Suprapubic skin (tissue), 4 donors: Measurements from ENCODE around the gene PDZD8. TPM values are rescaled to one million over a fixed set of nuclear protein-coding genes. Genes with fewer than 3 reads are reported as not detected.

Experiments used
- DNase-seq, 2 donors: peaks; one replicate each; pipeline ENCODE4 v3.0.0-alpha.2; 2019; ENCODE audit warnings: low spot score in 2 of 2
- H3K27ac ChIP-seq: fragments of 200-600 bp; sonication (generic); one replicate; pipeline ENCODE4 v1.5.1; 2019
- H3K27me3 ChIP-seq: fragments of 200-600 bp; sonication (generic); one replicate; pipeline ENCODE4 v1.5.1; 2019
- H3K36me3 ChIP-seq: fragments of 200-600 bp; sonication (generic); one replicate; pipeline ENCODE4 v1.5.1; 2019
- H3K4me1 ChIP-seq: fragments of 200-600 bp; sonication (generic); one replicate; pipeline ENCODE4 v1.5.1; 2019
- H3K4me3 ChIP-seq: fragments of 200-600 bp; sonication (generic); one replicate; pipeline ENCODE4 v1.5.1; 2019; ENCODE audit warnings: mild to moderate bottlenecking
- H3K9me3 ChIP-seq: fragments of 200-600 bp; sonication (generic); one replicate; pipeline ENCODE4 v1.5.1; 2019
- EP300 ChIP-seq: sonication (generic); formaldehyde crosslinking; IDR thresholded peaks from one replicate; pipeline ENCODE4 v1.6.1; 2017; ENCODE audit warnings: antibody characterized with exemption
- POLR2A ChIP-seq, 2 donors: fragments of 450-650 bp; IDR thresholded peaks; one replicate each; pipeline ENCODE4 v1.6.1; 2017; ENCODE audit warnings: antibody characterized with exemption in 2 of 2, mild to moderate bottlenecking in 2 of 2, moderate library complexity in 2 of 2
- POLR2AphosphoS5 ChIP-seq, 3 donors: sonication (generic); formaldehyde crosslinking; IDR thresholded peaks; one replicate each; pipeline ENCODE4 v1.6.1; 2017; ENCODE audit warnings: antibody characterized with exemption in 3 of 3
- WGBS: methylation state at CpG from one replicate; pipeline ENCODE4 v1.1.5; 2018; 5-methylcytosine and 5-hydroxymethylcytosine counted together
- total RNA-seq, 4 donors: library from RNA; depleted of rRNA; stranded (reverse); fragments of >200 nt; gene quantifications; one replicate each; pipeline ENCODE4 v1.1.0, GENCODE V29; 2016
- TF ChIP-seq, protein P1 (sequence below), 2 donors: fragments of 200-600 bp in 1 of 2; fragments of 450-650 bp in 1 of 2; sonication (generic) in 1 of 2; IDR thresholded peaks; one replicate each; pipeline ENCODE4 v1.5.1; 2016 to 2019; ENCODE audit warnings: antibody characterized with exemption in 2 of 2, mild to moderate bottlenecking in 1 of 2, moderate library complexity in 1 of 2

The PDZD8 gene
- total RNA-seq, 4 donors from 2014 or later: 23.7 to 46.2 (median 36.4) TPM

- H3K4me1 ChIP-seq: peaks cover 23% of the 10 kb centered on the region
- no peaks in the 10 kb centered on the region for H3K9me3 ChIP-seq
- H3K27me3 ChIP-seq: no peaks in the 10 kb centered on the region
- no peak overlapping the region for H3K27ac ChIP-seq
- H3K4me3 ChIP-seq: no peak overlapping the region
- no peak for DNase-seq
- 80% methylated on average over 2 of the region's 2 CpGs for WGBS
- no peaks in the 10 kb centered on the region for H3K36me3 ChIP-seq
- TF ChIP-seq POLR2A (IDR thresholded peaks at IDR 0.05): no peak
- TF ChIP-seq POLR2AphosphoS5 (IDR thresholded peaks at IDR 0.05): no peak
- TF ChIP-seq, protein P1, sequence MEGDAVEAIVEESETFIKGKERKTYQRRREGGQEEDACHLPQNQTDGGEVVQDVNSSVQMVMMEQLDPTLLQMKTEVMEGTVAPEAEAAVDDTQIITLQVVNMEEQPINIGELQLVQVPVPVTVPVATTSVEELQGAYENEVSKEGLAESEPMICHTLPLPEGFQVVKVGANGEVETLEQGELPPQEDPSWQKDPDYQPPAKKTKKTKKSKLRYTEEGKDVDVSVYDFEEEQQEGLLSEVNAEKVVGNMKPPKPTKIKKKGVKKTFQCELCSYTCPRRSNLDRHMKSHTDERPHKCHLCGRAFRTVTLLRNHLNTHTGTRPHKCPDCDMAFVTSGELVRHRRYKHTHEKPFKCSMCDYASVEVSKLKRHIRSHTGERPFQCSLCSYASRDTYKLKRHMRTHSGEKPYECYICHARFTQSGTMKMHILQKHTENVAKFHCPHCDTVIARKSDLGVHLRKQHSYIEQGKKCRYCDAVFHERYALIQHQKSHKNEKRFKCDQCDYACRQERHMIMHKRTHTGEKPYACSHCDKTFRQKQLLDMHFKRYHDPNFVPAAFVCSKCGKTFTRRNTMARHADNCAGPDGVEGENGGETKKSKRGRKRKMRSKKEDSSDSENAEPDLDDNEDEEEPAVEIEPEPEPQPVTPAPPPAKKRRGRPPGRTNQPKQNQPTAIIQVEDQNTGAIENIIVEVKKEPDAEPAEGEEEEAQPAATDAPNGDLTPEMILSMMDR (IDR thresholded peaks at IDR 0.05): no peak
- no peak for TF ChIP-seq EP300
These were observed 12.2 kb downstream of the PDZD8 start for GRCh38 chr10:117363028-117363427.

DNA sequence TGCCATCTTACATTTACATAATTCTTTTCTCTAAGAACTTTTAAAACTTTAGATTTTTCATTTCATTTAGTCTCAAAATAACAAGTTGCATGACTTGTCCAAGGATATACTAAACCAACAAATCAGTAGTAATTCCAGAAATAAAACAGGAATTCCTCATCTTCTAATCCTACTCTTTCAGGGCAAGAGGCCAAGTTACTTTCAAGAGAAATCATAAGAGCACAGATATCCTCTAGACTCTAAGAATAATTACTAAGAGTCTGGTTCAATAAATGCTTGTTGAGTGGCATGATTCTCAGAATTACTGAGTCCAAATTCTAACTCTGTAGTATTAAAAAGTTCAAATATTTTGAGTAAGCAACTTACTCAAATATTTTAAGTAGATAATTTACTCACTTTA lies 12.9 kb downstream of the PDZD8 start:
- H3K36me3 ChIP-seq: no peaks in the 10 kb centered on the region
- no peak for TF ChIP-seq EP300
- TF ChIP-seq POLR2A (IDR thresholded peaks at IDR 0.05): no peak
- TF ChIP-seq POLR2AphosphoS5 (IDR thresholded peaks at IDR 0.05): no peak
- TF ChIP-seq, protein P1 (IDR thresholded peaks at IDR 0.05): no peak
- H3K9me3 ChIP-seq: no peaks in the 10 kb centered on the region
- no peak overlapping the region for H3K27ac ChIP-seq
- no peak overlapping the region for H3K4me3 ChIP-seq
- DNase-seq: no peak
- peaks cover 23% of the 10 kb centered on the region for H3K4me1 ChIP-seq
- no peaks in the 10 kb centered on the region for H3K27me3 ChIP-seq

DNA sequence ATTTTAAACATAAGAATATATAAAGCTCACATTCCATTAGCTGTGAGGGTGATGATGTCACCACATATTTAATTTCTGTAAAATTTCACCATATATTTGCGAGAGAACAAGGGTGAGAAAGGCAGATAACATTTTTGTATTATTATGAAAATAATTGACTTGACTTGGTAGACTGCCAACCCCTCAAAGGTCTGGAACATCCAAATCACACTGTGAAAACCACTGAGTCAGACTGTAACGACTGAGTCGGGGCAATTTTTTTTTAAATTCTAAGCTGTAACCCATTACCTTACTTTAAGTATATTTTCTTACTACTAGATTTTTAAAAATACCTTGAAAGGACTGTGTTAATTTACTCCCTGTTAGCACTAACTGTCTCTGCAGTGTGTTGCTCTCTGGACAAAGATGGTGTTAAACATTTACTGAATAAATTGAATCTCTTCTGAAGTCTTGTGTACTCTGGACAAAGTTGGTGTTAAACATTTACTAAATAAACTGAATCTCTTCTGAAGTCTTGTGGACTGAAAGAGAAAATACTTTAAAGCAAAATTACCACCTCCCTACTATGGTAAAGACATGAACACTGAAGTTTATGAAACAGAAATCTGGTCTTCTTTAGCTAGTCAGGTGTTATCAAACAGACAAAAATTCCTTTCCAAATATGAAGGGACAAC lies 14.1 kb downstream of the PDZD8 start:
- DNase-seq: no peak
- no peaks in the 10 kb centered on the region for H3K36me3 ChIP-seq
- TF ChIP-seq EP300 (no peak), POLR2AphosphoS5 (IDR thresholded peaks at IDR 0.05) (no peak), POLR2A (IDR thresholded peaks at IDR 0.05) (no peak)
- TF ChIP-seq, protein P1 (IDR thresholded peaks at IDR 0.05): no peak
- H3K4me1 ChIP-seq: peaks cover 17% of the 10 kb centered on the region
- no peaks in the 10 kb centered on the region for H3K9me3 ChIP-seq
- no peak overlapping the region for H3K4me3 ChIP-seq
- no peak overlapping the region for H3K27ac ChIP-seq
- WGBS: 31% methylated on average over 3 of the region's 3 CpGs
- H3K27me3 ChIP-seq: no peaks in the 10 kb centered on the region

DNA sequence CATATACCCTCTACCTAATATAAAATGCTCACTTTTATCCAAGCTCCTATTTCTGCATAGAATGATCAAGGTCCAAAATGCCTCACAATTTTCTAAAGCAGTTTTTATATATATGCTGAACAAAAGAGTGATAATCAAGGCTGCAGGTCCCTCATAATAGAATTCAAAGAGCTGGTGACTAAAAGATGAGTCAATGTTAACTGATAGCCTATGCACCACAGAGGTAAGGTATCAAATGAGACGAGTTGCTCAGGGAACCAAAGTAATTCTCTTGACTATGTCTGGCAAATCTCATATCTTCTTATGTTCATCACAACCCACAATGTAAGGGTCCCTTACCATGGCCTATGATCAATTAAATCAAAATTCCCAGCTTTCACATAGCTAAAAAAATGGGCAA lies 15.2 kb downstream of the PDZD8 start:
- no peaks in the 10 kb centered on the region for H3K9me3 ChIP-seq
- H3K4me1 ChIP-seq: peaks cover 9% of the 10 kb centered on the region
- no peaks in the 10 kb centered on the region for H3K36me3 ChIP-seq
- no peak overlapping the region for H3K27ac ChIP-seq
- no peak for DNase-seq
- TF ChIP-seq POLR2AphosphoS5 (IDR thresholded peaks at IDR 0.05): no peak
- no peak for TF ChIP-seq POLR2A (IDR thresholded peaks at IDR 0.05)
- TF ChIP-seq, protein P1 (IDR thresholded peaks at IDR 0.05): no peak
- TF ChIP-seq EP300: no peak
- WGBS: 92% methylated on average over 1 of the region's 1 CpG
- H3K27me3 ChIP-seq: no peaks in the 10 kb centered on the region
- no peak overlapping the region for H3K4me3 ChIP-seq

DNA sequence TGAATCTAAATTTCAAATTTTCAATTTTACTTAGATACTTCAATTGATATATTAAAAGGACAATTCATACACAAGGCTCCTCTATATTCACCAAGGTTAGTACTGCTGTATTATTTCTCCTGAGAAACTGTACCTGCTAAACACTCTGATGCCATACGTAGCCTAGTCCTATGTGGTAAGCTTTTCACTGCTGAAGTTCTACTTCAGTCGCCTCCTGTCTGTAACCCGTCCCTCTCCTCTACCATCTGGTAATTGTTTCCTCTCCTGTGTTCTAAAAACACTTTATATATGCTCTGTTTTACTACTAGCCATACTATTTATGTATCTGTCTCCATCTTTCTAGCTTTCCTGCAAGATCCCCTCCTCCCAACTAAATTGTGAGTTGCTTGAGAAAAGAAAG lies 20.2 kb downstream of the PDZD8 start:
- DNase-seq: no peak
- no peaks in the 10 kb centered on the region for H3K9me3 ChIP-seq
- no peak overlapping the region for H3K27ac ChIP-seq
- H3K4me1 ChIP-seq: no peaks in the 10 kb centered on the region
- no peak overlapping the region for H3K4me3 ChIP-seq
- TF ChIP-seq, protein P1 (IDR thresholded peaks at IDR 0.05): no peak
- TF ChIP-seq POLR2AphosphoS5 (IDR thresholded peaks at IDR 0.05) (no peak), EP300 (no peak)
- no peaks in the 10 kb centered on the region for H3K27me3 ChIP-seq
- no peaks in the 10 kb centered on the region for H3K36me3 ChIP-seq
- WGBS: 76% methylated on average over 3 of the region's 3 CpGs
